ENCODE results near the gene SIRT4. TPM values are rescaled to one million over a fixed set of nuclear protein-coding genes. Genes with fewer than 3 reads are reported as not detected.

The SIRT4 gene
- total and polyA plus RNA-seq, 2 of the 4 experiments (the other 2 are of a cell fraction) = 0.87 to 2.0 TPM

DNA sequence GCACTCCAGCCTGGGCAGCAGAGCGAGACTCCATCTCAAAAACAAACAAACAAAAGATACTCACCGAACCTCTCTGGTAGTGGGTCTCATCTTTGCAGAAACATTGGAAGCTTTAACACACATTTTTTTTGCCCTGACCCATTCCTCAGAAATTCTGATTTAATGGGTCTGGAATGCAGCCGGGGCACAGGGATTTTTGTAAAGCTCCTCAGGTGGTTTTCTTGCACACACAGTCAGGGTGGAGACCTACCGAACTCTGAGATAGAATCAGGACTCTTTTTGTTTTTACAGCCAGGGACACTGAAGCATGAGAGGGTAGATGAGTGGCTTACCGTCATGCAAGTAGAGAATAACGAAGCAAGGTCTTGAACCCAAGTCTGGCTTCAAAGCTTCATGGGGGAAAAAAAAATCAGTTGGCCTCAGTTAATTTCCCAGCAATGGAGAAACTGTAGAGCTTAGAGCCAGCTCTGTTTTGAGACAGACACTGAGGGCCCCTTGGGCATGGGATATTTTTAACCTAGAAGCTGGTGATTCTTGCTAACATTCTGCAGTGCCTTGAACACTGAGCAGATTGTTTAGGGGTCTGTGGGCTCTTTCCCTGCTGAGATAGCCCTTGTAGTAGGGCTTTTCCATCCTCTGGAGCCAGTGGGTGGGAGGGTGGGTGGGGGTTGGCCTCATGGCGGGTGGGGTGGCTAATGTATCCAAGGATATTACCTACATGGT is 15.2 kb upstream of the SIRT4 start:
- ChIA-PET CTCF (interaction anchor here (1.1 to 1.3 kb wide), 2 partner anchors 22 to 58 kb away, joined by 3 to 8 read pairs; partner anchors contain the start of gene PXN), POLR2A (ENCODE audit: unreplicated experiment) (interaction anchor here (1.9 kb wide), 1 partner anchor 86 kb away, joined by 6 read pairs; the partner anchor contains the start of gene RPLP0)
- no peak overlapping the region for H3K4me2 ChIP-seq (ENCODE audit: low read depth, low read length)
- BruUV-seq (replicated peaks) = no TSS peak
- no peak overlapping the region for H2AK9ac ChIP-seq (replicated peaks; ENCODE audit: low read depth, low read length, poor library complexity)
- H3K18ac ChIP-seq (ENCODE audit: low read depth, low read length) = no peak overlapping the region
- H3K27me3 ChIP-seq (ENCODE audit: control insufficient read depth, insufficient read depth, low read length) = no peaks in the 10 kb centered on the region; the same call in 1 of the 2 replicates
- no peak overlapping the region for H3K56ac ChIP-seq (ENCODE audit: extremely low read depth, insufficient read depth, low read length)
- dilution Hi-C loops (cut with HindIII; ENCODE audit: low sequenced_read_pairs, unreplicated experiment) = no loop called here
- no peak overlapping the region; the same call in 1 of the 2 replicates for H2BK120ac ChIP-seq (ENCODE audit: low read depth, low read length)
- H2BK5ac ChIP-seq (ENCODE audit: low read depth, low read length, poor library complexity, severe bottlenecking) = no peak overlapping the region
- H4K5ac ChIP-seq (ENCODE audit: low read depth, low read length) = no peak overlapping the region
- TF ChIP-seq CEBPB (IDR thresholded peaks at IDR 0.05; ENCODE audit: low read depth, low read length) (no peak), MAFK (IDR thresholded peaks at IDR 0.05; ENCODE audit: low read depth, low read length) (no peak), SMC3 (IDR thresholded peaks at IDR 0.05; ENCODE audit: low read depth, low read length) (no peak), MAZ (IDR thresholded peaks at IDR 0.05; ENCODE audit: borderline replicate concordance, low read depth, low read length) (no peak), MXI1 (IDR thresholded peaks at IDR 0.05; ENCODE audit: borderline replicate concordance, low read depth, low read length) (no peak), POLR2A (IDR thresholded peaks at IDR 0.05; ENCODE audit: low read depth, low read length) (no peak), RAD21 (IDR thresholded peaks at IDR 0.05; ENCODE audit: low read length) (no peak), RFX5 (IDR thresholded peaks at IDR 0.05; ENCODE audit: low read depth, low read length) (no peak), NFE2L2 (IDR thresholded peaks at IDR 0.05; ENCODE audit: low read depth, low read length) (no peak), CHD1 (IDR thresholded peaks at IDR 0.05; ENCODE audit: low read depth, low read length) (no peak), FOS (IDR thresholded peaks at IDR 0.05; ENCODE audit: low read depth, low read length) (no peak)
- in situ Hi-C loops (cut with MboI; ENCODE audit: low sequenced_read_pairs) = no loop called here
- H2AFZ ChIP-seq (replicated peaks; ENCODE audit: low read length, poor library complexity) = no peak overlapping the region
- H3K27ac ChIP-seq (ENCODE audit: insufficient read depth, low read length) = no peak overlapping the region
- intact Hi-C loops (cut with micrococcal nuclease) = no loop called here
- no peaks in the 10 kb centered on the region for H3K9me3 ChIP-seq (ENCODE audit: control insufficient read depth, insufficient read depth, low read length)
- peaks cover 9% of the 10 kb centered on the region; the same call in 1 of the 2 replicates for H3K4me1 ChIP-seq (ENCODE audit: control insufficient read depth, insufficient read depth, low read length)
- no peak overlapping the region for H2AK5ac ChIP-seq (ENCODE audit: low read depth, low read length)
- no peaks in the 10 kb centered on the region for H3K36me3 ChIP-seq (ENCODE audit: control insufficient read depth, insufficient read depth, low read length)
- no peaks in the 10 kb centered on the region for H3K79me1 ChIP-seq (ENCODE audit: low read depth in 1 of 2, low read length in 2 of 2)
- no peak overlapping the region for H4K91ac ChIP-seq (ENCODE audit: insufficient read depth, low read depth, low read length)
- no peak overlapping the region for H3K4ac ChIP-seq (ENCODE audit: low read depth, low read length)
- H2BK20ac ChIP-seq (ENCODE audit: low read depth, low read length) = no peak overlapping the region
- H3K23ac ChIP-seq (ENCODE audit: low read depth, low read length) = no peak overlapping the region
- WGBS, 2 experiments (ENCODE audit: extremely low coverage in 2 of 2, insufficient read length in 1 of 2) = 40% methylated on average over 1 of the region's 7 CpGs; no CpG with 5 or more reads in 1 of the 2 experiments
- ATAC-seq (ENCODE audit: low read depth) (no peak), DNase-seq (no peak)
- H3K9ac ChIP-seq (ENCODE audit: low read depth, low read length) = no peak overlapping the region
- H3K4me3 ChIP-seq (ENCODE audit: insufficient read depth, low read depth, low read length) = no peak overlapping the region
- no peak overlapping the region for H4K8ac ChIP-seq (ENCODE audit: low read depth in 2 of 2, low read length in 2 of 2)
- peaks cover 12% of the 10 kb centered on the region for H4K20me1 ChIP-seq (ENCODE audit: insufficient read depth, low read length)
- peaks cover 6% of the 10 kb centered on the region; the same call in 1 of the 2 replicates for H3K9me1 ChIP-seq (ENCODE audit: insufficient read depth, low read length)
- H3K14ac ChIP-seq (replicated peaks; ENCODE audit: low read depth, low read length) = 0 out of 2 replicates have a peak overlapping the region, but pooled peaks have one; percentile 15
- H2BK15ac ChIP-seq (ENCODE audit: low read depth, low read length) = no peak overlapping the region
